ENCODE measurements around the gene ADAM11. TPM values are rescaled to one million over a fixed set of nuclear protein-coding genes. Genes with fewer than 3 reads are reported as not detected.

Gene ADAM11
- total RNA-seq, 4 donors from 2014 or later = under 0.01 to 0.98 (median 0.64) TPM

DNA sequence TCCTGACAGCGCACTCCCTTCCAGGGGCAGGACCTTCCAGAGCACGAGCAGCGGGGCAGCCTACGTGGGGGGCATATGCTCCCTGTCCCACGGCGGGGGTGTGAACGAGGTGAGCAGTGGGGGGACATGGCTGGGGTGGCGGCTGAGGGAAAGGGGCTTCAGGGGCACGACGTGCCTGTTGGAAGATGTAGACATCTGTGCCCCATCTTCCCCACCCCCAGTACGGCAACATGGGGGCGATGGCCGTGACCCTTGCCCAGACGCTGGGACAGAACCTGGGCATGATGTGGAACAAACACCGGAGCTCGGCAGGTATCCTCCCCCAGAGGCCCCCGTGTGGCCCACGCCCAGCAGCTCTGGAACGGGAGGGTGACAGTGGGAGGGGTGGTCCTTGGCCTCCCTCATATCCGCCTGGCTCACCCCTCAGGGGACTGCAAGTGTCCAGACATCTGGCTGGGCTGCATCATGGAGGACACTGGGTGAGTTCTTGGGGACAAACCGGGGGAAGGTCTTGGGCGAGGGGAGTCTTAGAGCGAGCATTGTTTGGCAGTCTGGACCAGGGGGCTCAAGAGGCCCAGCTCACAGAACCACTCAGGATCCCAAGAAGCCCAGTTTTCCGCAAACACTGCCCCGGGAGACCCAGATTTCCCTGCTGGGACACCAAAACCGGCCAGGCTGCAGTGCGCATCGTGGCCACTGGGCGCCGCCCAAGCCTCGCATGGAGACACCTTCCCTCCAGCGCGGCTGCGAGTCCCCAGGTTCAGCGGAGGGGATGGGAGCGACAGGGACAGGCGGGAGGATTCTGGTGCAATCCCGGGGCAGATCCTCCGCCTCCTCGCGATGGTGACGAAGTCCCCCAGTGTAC is 15.7 kb downstream of the ADAM11 start:
- WGBS = 17% methylated on average over 22 of the region's 42 CpGs
- H3K9me3 ChIP-seq = no peaks in the 10 kb centered on the region
- peaks cover 0 to 42% (median 9%) of the 10 kb centered on the region in 4 donors for H3K27me3 ChIP-seq
- peak in 1 of 2 donors; percentile 52 for TF ChIP-seq POLR2AphosphoS5 (IDR thresholded peaks at IDR 0.05)
- peak in 2 of 3 experiments; percentile 96 to 99 for TF ChIP-seq CTCF (IDR thresholded peaks at IDR 0.05)
- no peak for TF ChIP-seq POLR2A (IDR thresholded peaks at IDR 0.05; ENCODE audit: low read depth)
- H3K36me3 ChIP-seq = no peaks in the 10 kb centered on the region
- peaks cover 21 to 33% (median 28%) of the 10 kb centered on the region in 4 donors for H3K4me1 ChIP-seq
- H3K4me3 ChIP-seq = peak overlapping the region; percentile 60 to 67 (median 63)
- H3K27ac ChIP-seq (replicated peaks in 1 of 4) = peak overlapping the region in 3 of 4 donors; percentile 60 to 80 (median 80)
- intact Hi-C loops (cut with DNase I) = loop anchor here (1.0 to 5.0 kb wide), 4 partner anchors 58 to 358 kb away; partner anchors contain the start of genes GJC1 and PLCD3
- peak; percentile 97 for DNase-seq (ENCODE audit: extremely low spot score)

DNA sequence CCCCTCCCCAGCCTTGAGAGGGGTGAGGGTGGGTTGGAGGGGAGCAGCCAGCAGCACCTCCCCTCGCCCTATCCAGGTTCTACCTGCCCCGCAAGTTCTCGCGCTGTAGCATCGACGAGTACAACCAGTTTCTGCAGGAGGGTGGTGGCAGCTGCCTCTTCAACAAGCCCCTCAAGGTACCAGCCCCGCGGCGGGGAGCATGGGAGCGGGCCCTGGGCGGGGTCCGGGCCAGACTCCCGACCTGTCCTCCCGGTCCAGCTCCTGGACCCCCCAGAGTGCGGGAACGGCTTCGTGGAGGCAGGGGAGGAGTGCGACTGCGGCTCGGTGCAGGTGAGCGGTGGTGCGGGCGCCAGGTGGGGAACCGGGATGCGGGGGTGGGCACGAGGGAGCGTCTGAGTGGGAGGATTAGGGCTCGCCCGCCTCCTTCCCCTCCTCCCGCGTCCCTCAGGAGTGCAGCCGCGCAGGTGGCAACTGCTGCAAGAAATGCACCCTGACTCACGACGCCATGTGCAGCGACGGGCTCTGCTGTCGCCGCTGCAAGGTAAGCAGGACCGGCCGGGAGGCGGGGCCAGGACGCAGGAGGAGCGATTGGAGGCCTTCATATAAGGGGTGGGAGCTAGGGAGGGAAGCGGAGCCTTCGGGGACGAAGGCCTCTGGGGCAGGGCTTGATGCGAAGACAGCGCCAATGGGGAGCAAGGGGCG is 16.5 kb downstream of the ADAM11 start:
- H3K9me3 ChIP-seq = no peaks in the 10 kb centered on the region
- 0% methylated on average over 21 of the region's 50 CpGs for WGBS
- peak overlapping the region; percentile 5 to 80 (median 70) for H3K27ac ChIP-seq (replicated peaks in 1 of 4)
- H3K27me3 ChIP-seq = peaks cover 0 to 35% (median 9%) of the 10 kb centered on the region in 4 donors
- no peaks in the 10 kb centered on the region for H3K36me3 ChIP-seq
- peaks cover 25 to 39% (median 36%) of the 10 kb centered on the region in 4 donors for H3K4me1 ChIP-seq
- DNase-seq (ENCODE audit: extremely low spot score) = peak; percentile 98
- TF ChIP-seq POLR2AphosphoS5 (IDR thresholded peaks at IDR 0.05) = peak in 1 of 2 donors; percentile 28
- no peak for TF ChIP-seq EP300 (IDR thresholded peaks at IDR 0.05)
- TF ChIP-seq CTCF (IDR thresholded peaks at IDR 0.05) = peak in 1 of 3 experiments; percentile 21
- no peak for TF ChIP-seq POLR2A (IDR thresholded peaks at IDR 0.05; ENCODE audit: low read depth)
- intact Hi-C loops (cut with DNase I) = loop anchor here (1.0 to 5.0 kb wide), 4 partner anchors 57 to 357 kb away; partner anchors contain the start of genes GJC1 and PLCD3
- H3K4me3 ChIP-seq = peak overlapping the region; percentile 60 to 67 (median 63)

DNA sequence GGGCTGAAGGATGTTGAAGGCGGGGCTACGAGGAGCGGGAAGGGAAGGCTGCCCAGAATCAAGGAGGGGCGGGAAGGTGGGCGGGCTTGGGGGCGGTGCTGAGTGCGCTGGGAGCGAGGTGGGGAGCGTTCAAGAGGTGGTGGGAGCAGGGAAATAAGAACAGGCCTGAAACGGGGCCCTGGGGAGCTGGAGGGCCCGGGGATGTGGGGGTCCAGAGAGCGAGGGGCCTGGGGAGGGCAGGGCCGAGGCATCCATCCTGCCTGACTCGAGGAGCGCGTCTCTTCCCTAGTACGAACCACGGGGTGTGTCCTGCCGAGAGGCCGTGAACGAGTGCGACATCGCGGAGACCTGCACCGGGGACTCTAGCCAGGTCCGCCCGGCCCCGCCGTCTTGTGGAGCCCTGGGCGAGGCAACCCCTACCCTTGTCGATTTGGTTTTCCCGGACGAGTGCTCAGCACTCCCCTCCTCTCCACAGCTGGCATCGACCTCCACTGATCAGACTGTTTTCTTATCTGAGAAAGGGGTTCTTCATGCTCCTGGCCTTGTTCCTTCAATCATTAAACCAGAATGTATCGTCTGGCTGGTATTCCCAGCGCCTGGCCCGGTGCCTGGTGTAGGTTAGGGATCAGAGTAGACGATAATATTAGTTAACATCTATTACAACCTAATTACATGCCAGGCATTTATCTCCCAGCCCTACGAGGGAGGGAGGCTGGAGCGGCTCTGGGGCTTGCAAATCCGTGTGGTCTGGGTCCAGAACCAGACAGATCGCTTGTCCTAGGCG is 17.2 kb downstream of the ADAM11 start:
- intact Hi-C loops (cut with DNase I) = loop anchor here (1.0 to 5.0 kb wide), 4 partner anchors 56 to 356 kb away; partner anchors contain the start of genes GJC1 and PLCD3
- WGBS = 7% methylated on average over 33 of the region's 43 CpGs
- TF ChIP-seq POLR2AphosphoS5 (IDR thresholded peaks at IDR 0.05) = peak in 1 of 2 donors; percentile 51
- TF ChIP-seq CTCF (IDR thresholded peaks at IDR 0.05) = no peak
- H3K27ac ChIP-seq (replicated peaks in 1 of 4) = peak overlapping the region; percentile 58 to 80 (median 76)
- H3K4me3 ChIP-seq = peak overlapping the region; percentile 60 to 67 (median 63)
- H3K36me3 ChIP-seq = no peaks in the 10 kb centered on the region
- DNase-seq (ENCODE audit: extremely low spot score) = no peak
- peaks cover 29 to 42% (median 38%) of the 10 kb centered on the region in 4 donors for H3K4me1 ChIP-seq
- no peaks in the 10 kb centered on the region for H3K9me3 ChIP-seq
- peaks cover 0 to 35% (median 9%) of the 10 kb centered on the region in 4 donors for H3K27me3 ChIP-seq

GRCh38 chr17:44776628-44777393 is 18.0 kb downstream of the ADAM11 start:
- no peak for DNase-seq (ENCODE audit: extremely low spot score)
- Histone ChIP-seq H3K9me3 (no peaks in the 10 kb centered on the region), H3K4me1 (peaks cover 36 to 50% (median 46%) of the 10 kb centered on the region in 4 donors), H3K27ac (replicated peaks in 1 of 4) (no peak overlapping the region), H3K4me3 (no peak overlapping the region), H3K36me3 (no peaks in the 10 kb centered on the region), H3K27me3 (peaks cover 0 to 28% (median 8%) of the 10 kb centered on the region in 4 donors)
- TF ChIP-seq POLR2A (IDR thresholded peaks at IDR 0.05; ENCODE audit: low read depth) = no peak
- no peak for TF ChIP-seq CTCF (IDR thresholded peaks at IDR 0.05)
- no peak for TF ChIP-seq EP300 (IDR thresholded peaks at IDR 0.05)
- TF ChIP-seq POLR2AphosphoS5 (IDR thresholded peaks at IDR 0.05) = no peak
- WGBS = 85% methylated on average over 16 of the region's 19 CpGs
- intact Hi-C loops (cut with DNase I) = loop anchor here (5.0 kb wide), 2 partner anchors 55 to 355 kb away; partner anchors contain the start of genes GJC1 and PLCD3

All from esophagus muscularis mucosa (tissue), 4 donors.